ENCODE results near the gene ARPC2.

GRCh38 chr2:218266316-218266979 lies 49.5 kb downstream of the ARPC2 start:
- TF ChIP-seq, protein P1, sequence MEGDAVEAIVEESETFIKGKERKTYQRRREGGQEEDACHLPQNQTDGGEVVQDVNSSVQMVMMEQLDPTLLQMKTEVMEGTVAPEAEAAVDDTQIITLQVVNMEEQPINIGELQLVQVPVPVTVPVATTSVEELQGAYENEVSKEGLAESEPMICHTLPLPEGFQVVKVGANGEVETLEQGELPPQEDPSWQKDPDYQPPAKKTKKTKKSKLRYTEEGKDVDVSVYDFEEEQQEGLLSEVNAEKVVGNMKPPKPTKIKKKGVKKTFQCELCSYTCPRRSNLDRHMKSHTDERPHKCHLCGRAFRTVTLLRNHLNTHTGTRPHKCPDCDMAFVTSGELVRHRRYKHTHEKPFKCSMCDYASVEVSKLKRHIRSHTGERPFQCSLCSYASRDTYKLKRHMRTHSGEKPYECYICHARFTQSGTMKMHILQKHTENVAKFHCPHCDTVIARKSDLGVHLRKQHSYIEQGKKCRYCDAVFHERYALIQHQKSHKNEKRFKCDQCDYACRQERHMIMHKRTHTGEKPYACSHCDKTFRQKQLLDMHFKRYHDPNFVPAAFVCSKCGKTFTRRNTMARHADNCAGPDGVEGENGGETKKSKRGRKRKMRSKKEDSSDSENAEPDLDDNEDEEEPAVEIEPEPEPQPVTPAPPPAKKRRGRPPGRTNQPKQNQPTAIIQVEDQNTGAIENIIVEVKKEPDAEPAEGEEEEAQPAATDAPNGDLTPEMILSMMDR (IDR thresholded peaks at IDR 0.05 in 8 of 11, conservative IDR thresholded peaks at IDR 0.05 in 3 of 11): no peak
- TF ChIP-seq POLR2A (IDR thresholded peaks at IDR 0.05): no peak
